AG20443 (cell line): ENCODE measurements around the gene CDR2L.
"Not testable (repeated sequence)": the region's sequence is repeated elsewhere in the genome, so short reads cannot be mapped to it uniquely, and the experiment has no call there.

Experiments used
- DNase-seq: peaks from one replicate; pipeline ENCODE4 v3.0.0; 2012; ENCODE audit warnings: low spot score, mixed read lengths

Gene CDR2L

GRCh38 chr17:74959826-74960515, 27.5 kb upstream of the CDR2L start:
- DNase-seq, result peak; percentile 80

GRCh38 chr17:74960570-74961342, 26.7 kb upstream of the CDR2L start:
- peak; percentile 59 for DNase-seq

- peak; percentile 93 for DNase-seq
Observed at GRCh38 chr17:74961657-74962350, 25.6 kb upstream of the CDR2L start.

- DNase-seq, result no peak
Observed at GRCh38 chr17:74962622-74963394, 24.6 kb upstream of the CDR2L start.

- DNase-seq, result no peak
Observed at GRCh38 chr17:74963656-74964055, 23.8 kb upstream of the CDR2L start.

- no peak for DNase-seq
Observed at GRCh38 chr17:74964246-74964761, 23.1 kb upstream of the CDR2L start.

DNA sequence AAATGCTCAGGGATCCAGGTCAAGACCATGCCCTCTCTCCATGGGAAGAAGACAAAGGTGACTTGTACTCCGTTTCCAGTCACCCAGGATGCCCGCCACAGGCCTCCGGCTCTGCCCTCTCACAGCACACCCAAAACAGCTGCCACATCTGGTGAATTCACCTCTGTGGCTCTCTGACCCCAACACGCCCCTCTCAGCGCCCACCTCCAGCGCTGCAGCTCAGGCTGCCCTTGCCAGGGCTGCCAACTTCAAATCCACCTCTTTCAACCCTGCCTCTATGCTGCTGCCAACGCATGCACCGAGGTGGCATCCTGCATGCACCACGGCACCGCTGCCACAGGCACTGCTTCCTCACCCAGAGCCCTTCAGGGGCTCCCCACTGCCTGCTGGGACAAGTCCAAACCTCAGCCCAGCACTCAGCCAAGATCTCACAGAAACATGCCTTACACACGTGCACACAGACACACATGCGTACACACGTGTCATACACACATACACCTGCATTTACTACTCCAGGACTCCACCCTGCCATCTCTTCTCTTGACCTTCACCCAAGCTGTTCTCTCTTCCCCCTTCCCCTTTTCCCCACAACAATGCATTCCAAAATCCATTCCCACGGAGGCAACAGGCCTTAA, 22.3 kb upstream of the CDR2L start:
- no peak for DNase-seq

DNA sequence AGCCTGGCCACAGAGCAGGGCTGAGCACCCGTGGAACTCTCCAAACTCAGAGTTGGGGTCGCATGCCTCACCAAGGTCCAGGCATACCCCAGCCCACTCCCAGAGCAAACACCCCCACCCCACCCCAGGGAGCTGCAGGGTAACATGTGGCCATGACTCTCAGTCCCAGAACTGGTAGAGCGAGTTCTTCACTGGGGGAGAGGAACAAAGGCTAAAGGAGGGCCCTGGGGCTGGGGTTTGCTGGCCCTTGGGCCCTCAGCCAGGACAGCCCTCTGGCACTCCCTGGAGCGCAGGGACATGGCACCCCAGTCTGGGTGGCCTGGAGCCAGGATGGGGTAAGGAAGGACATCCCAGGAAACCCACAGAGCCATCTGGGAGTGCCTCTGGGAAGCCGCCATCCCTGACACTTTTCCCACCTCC, 19.1 kb upstream of the CDR2L start:
- no peak for DNase-seq

- DNase-seq, result not testable (repeated sequence)
Observed at GRCh38 chr17:74969501-74969900, 17.9 kb upstream of the CDR2L start.

GRCh38 chr17:74970395-74970794, 17.0 kb upstream of the CDR2L start:
- no peak for DNase-seq

DNA sequence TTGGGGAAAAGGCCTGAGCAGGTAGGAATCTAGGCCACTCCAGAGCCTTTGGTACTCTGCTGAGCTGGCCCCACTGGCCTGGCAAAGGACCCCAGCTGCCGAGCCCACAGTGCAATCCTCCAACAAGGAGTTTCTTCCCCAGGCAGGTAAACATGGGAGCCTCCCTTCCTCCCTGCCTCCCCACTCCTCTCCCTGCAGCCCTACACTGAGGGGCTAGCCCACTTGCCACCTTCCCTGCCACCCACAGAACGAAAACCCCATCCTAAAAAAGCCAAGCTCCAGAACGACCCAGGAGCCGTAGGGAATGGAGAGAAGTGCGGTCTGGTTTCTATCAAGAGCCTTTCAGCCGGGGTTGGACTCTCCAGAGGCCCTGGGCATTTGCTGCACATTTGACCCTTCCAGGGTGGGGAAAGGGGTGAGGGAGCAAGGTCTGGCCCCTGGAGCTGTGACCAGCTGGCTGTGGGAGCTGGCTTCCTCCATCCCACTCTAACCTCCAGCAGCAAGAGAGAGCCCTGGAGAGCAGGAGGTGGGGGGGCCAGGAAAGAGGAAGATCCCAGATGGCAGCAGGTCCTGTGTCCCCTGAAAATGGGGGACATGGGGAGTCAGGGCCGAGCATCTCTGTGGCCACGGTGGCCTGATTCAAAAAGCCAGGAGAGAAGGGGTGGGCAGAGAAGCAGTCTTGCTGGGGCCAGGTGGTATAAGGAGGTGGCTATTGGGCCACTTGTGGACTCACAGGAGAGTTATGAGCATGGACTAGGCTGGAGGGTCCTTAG, 16.2 kb upstream of the CDR2L start:
- no peak for DNase-seq

DNA sequence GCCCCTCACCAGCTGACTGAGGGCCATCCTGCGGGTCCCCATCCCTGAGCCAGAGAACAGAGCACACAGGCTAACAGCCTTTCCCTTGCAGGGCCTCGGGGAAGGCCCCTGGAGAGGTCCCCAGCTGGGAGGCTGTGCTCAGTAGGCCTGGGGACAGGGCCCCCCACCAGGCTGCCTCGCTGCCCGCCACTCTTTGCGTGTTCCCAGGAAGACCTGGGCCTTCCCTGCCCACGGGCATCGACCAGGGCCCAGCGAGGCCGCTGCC, 15.7 kb upstream of the CDR2L start:
- DNase-seq, result no peak

- peak; percentile 72 for DNase-seq
Observed at GRCh38 chr17:74972107-74972972, 15.1 kb upstream of the CDR2L start, which contains the start of gene HID1. HID1 (minus strand) TSS chr17:74972759; CDS start chr17:74972656, 103 bp downstream.

GRCh38 chr17:74972973-74973328, 14.5 kb upstream of the CDR2L start:
- DNase-seq, result no peak

DNA sequence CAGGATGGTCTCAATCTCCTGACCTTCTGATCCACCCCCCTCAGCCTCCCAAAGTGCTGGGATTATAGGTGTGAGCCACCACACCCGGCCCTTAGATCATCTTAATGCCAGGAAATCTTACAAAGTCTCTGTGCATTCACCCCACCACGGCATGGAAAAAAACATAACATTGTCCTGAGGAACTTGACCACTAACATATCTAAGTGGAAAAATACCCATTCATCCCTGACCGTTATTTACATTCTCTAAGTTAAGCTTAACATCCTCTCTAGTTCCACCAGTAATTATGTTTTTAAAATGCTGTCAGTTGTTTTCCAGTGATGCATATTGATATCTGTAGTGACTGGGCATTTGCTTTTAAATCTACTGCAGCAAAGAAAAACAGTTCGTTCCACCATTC, 11.5 kb upstream of the CDR2L start:
- DNase-seq, result no peak

DNA sequence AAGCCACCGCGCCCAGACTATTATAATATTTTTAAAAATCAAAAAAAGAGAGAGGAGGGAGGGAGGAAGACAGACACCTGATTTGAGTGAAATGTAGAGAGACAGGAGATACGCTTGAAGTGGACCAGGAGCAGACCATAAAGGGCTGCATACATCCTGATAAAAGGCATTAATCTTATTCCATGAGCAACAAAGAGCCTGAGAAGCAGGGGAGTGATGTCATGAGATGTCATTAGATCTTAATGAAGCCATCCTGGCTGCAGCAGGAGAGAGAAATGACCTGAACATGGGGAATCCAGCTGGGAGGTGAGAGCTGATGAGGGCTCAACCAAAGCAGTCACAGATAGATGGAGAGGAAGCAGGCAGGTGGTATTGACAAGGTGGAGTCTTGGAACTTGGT, 9.6 kb upstream of the CDR2L start:
- DNase-seq, result no peak

DNA sequence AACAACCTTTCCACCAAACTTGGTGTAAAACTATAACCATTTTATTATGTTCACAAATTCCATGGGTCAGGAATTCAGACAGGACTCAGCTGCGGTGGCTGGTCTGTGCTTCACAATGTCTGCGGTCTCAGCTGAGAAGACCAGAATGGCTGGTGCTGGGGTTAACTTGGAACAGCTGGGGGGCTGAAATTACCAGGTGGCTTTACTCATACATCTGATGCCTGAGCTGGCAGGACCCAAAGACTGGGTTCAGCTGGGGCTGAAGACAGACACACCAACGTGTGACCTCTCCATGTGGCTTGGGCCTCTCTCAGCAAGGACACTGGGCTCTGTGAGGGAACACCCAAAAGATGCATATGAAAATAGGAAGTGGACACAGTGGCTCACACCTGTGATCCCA, 9.2 kb upstream of the CDR2L start:
- no peak for DNase-seq

DNA sequence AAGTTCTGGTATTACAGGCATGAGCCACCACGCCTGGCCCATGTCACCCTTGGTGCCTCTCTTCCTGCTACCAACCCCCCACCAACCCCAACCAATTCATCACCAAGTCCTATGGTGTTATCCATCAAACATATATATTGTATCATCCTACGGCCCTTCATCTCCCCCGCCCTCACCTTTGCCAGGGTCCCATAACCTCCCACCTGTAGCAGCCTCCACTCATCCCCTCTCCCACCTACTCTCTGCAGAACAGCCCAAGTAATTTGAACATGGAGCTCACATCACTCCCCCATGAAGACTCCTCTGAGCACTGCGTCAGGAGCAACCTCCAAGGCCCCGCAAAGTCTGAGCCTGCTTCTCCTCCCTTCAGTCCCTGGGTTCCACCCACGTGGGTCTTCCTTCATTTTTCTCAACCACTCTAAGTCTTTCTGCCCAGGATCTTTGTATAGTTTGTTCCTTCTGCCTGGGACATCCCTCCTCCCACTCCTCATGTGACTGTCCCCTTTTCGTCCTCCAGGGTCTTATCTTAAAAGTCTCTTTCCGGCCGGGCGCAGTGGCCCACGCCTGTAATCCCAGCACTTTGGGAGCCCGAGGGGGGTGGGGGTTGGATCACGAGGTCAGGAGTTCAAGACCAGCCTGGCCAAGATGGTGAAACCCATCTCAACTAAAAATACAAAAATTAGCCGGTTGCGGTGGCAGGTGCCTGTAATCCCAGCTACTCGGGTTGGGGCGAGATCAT, 7.9 kb upstream of the CDR2L start:
- DNase-seq, result no peak

- no peak for DNase-seq
Observed at GRCh38 chr17:74981318-74981978, 6.0 kb upstream of the CDR2L start.
